H9 (cell line): ENCODE results near the gene ACKR4. TPM values are rescaled to one million over a fixed set of nuclear protein-coding genes. Genes with fewer than 3 reads are reported as not detected.

Source experiments
- DNase-seq: peaks from one replicate; pipeline ENCODE4 v3.0.0-alpha.2; 2017
- H2AFZ ChIP-seq: one replicate; pipeline ENCODE4 v1.6.1; 2013; ENCODE audit warnings: mild to moderate bottlenecking, low read length, control low read depth, moderate library complexity
- H2AK5ac ChIP-seq: 2 replicates; pipeline ENCODE4 v1.6.1; 2013; ENCODE audit warnings: low read length, control low read depth, mixed read lengths; ENCODE audit not compliant: insufficient read length
- H2BK120ac ChIP-seq: one replicate; pipeline ENCODE4 v1.6.1; 2013; ENCODE audit warnings: low read depth, mild to moderate bottlenecking, low read length, control low read depth, inconsistent platforms; ENCODE audit not compliant: poor library complexity, severe bottlenecking
- H2BK12ac ChIP-seq: 2 replicates; pipeline ENCODE4 v1.6.1; 2013; ENCODE audit warnings: low read length, control low read depth, mixed read lengths, low read depth; ENCODE audit not compliant: insufficient read length
- H2BK15ac ChIP-seq: 2 replicates; pipeline ENCODE4 v1.6.1; 2013; ENCODE audit warnings: low read depth, low read length, control low read depth
- H2BK20ac ChIP-seq: one replicate; pipeline ENCODE4 v1.6.1; 2013; ENCODE audit warnings: low read depth, mild to moderate bottlenecking, low read length, control low read depth, inconsistent platforms; ENCODE audit not compliant: poor library complexity, severe bottlenecking
- H2BK5ac ChIP-seq: 2 replicates; pipeline ENCODE4 v1.6.1; 2013; ENCODE audit warnings: low read length, control low read depth, mixed read lengths; ENCODE audit not compliant: insufficient read length
- H3K14ac ChIP-seq: 2 replicates; pipeline ENCODE4 v1.6.1; 2013; ENCODE audit warnings: low read length, control low read depth; ENCODE audit not compliant: insufficient read depth
- H3K18ac ChIP-seq: 2 replicates; pipeline ENCODE4 v1.6.1; 2013; ENCODE audit warnings: low read depth, mild to moderate bottlenecking, mixed read lengths, low read length, control low read depth; ENCODE audit not compliant: insufficient read length
- H3K23ac ChIP-seq: 2 replicates; pipeline ENCODE4 v1.6.1; 2013; ENCODE audit warnings: low read length, control low read depth, mixed read lengths, low read depth; ENCODE audit not compliant: insufficient read length
- H3K23me2 ChIP-seq: 2 replicates; pipeline ENCODE4 v1.6.1; 2013; ENCODE audit warnings: low read depth, mild to moderate bottlenecking, mixed read lengths, low read length, control low read depth; ENCODE audit not compliant: insufficient read length, poor library complexity, severe bottlenecking
- H3K27ac ChIP-seq: 2 replicates; pipeline ENCODE4 v1.5.1; 2013; ENCODE audit warnings: low read length, control low read depth, mixed read lengths, low read depth; ENCODE audit not compliant: insufficient read length
- H3K27me3 ChIP-seq: 2 replicates; pipeline ENCODE4 v1.6.1; 2013; ENCODE audit warnings: low read length, control low read depth, inconsistent platforms; ENCODE audit not compliant: insufficient read depth
- H3K4ac ChIP-seq: 2 replicates; pipeline ENCODE4 v1.6.1; 2013; ENCODE audit warnings: low read depth, mild to moderate bottlenecking, control low read depth, inconsistent platforms, low read length, moderate library complexity
- H3K4me1 ChIP-seq: 2 replicates; pipeline ENCODE4 v1.6.1; 2013; ENCODE audit warnings: low read length, control low read depth, inconsistent platforms; ENCODE audit not compliant: insufficient read depth
- H3K4me2 ChIP-seq: 2 replicates; pipeline ENCODE4 v1.6.1; 2013; ENCODE audit warnings: low read length, control low read depth, mixed read lengths; ENCODE audit not compliant: insufficient read length, insufficient read depth
- H3K56ac ChIP-seq: 2 replicates; pipeline ENCODE4 v1.6.1; 2013; ENCODE audit warnings: low read depth, mild to moderate bottlenecking, mixed read lengths, low read length, control low read depth; ENCODE audit not compliant: insufficient read length
- H3K79me1 ChIP-seq: 2 replicates; pipeline ENCODE4 v1.6.1; 2013; ENCODE audit warnings: low read depth, mild to moderate bottlenecking, moderate library complexity, low read length, control low read depth, inconsistent platforms; ENCODE audit not compliant: insufficient read depth, poor library complexity, severe bottlenecking
- H3K79me2 ChIP-seq: 2 replicates; pipeline ENCODE4 v1.6.1; 2013; ENCODE audit warnings: low read length, control low read depth, inconsistent platforms; ENCODE audit not compliant: insufficient read depth
- H3K9ac ChIP-seq: 2 replicates; pipeline ENCODE4 v1.6.1; 2013; ENCODE audit warnings: low read length, control low read depth, mixed read lengths; ENCODE audit not compliant: insufficient read length; ENCODE audit errors: extremely low read depth
- H3K9me3 ChIP-seq: one replicate; pipeline ENCODE4 v1.6.1; 2013; ENCODE audit warnings: low read depth, low read length, inconsistent platforms; ENCODE audit not compliant: control insufficient read depth
- H3T11ph ChIP-seq: one replicate; pipeline ENCODE4 v1.6.1; 2013; ENCODE audit warnings: mild to moderate bottlenecking, low read length, control low read depth, inconsistent platforms
- H4K20me1 ChIP-seq: one replicate; pipeline ENCODE4 v1.6.1; 2013; ENCODE audit not compliant: control insufficient read depth, insufficient read length, insufficient read depth
- H4K5ac ChIP-seq: 2 replicates; pipeline ENCODE4 v1.6.1; 2013; ENCODE audit warnings: low read depth, mild to moderate bottlenecking, mixed read lengths, low read length, control low read depth; ENCODE audit not compliant: insufficient read length
- H4K8ac ChIP-seq: replicated peaks from 2 replicates; pipeline ENCODE4 v1.6.1; 2013; ENCODE audit warnings: low read length, control low read depth, mixed read lengths, low read depth; ENCODE audit not compliant: insufficient read length
- H4K91ac ChIP-seq: 2 replicates; pipeline ENCODE4 v1.6.1; 2013; ENCODE audit warnings: low read depth, mild to moderate bottlenecking, moderate library complexity, mixed read lengths, low read length, control low read depth; ENCODE audit not compliant: insufficient read length
- H3K27ac Mint-ChIP-seq, 3 experiments: 2 replicates in 2 of 3; 3 replicates in 1 of 3; pipeline ENCODE4 v1.8.0; 2020 to 2021; ENCODE audit warnings: mixed read lengths in 3 of 3, mild to moderate bottlenecking in 1 of 3, moderate library complexity in 1 of 3
- H3K27me3 Mint-ChIP-seq: 2 replicates; pipeline ENCODE4 v1.8.0; 2021; ENCODE audit warnings: low read depth, mild to moderate bottlenecking, moderate library complexity, mixed read lengths
- H3K36me3 Mint-ChIP-seq, 3 experiments: 2 replicates in 2 of 3; 3 replicates in 1 of 3; pipeline ENCODE4 v1.8.0; 2020 to 2021; ENCODE audit warnings: low read depth in 3 of 3, mixed read lengths in 3 of 3; ENCODE audit not compliant: insufficient read depth in 1 of 3
- H3K4me1 Mint-ChIP-seq, 2 experiments: 2 replicates each; pipeline ENCODE4 v1.8.0; 2020; ENCODE audit warnings: mixed read lengths in 2 of 2
- H3K4me3 Mint-ChIP-seq, 2 experiments: 2 replicates in 1 of 2; 3 replicates in 1 of 2; pipeline ENCODE4 v1.8.0; 2020 to 2021; ENCODE audit warnings: mild to moderate bottlenecking in 2 of 2, mixed read lengths in 2 of 2, moderate library complexity in 1 of 2
- H3K9me3 Mint-ChIP-seq, 2 experiments: 2 replicates in 1 of 2; 3 replicates in 1 of 2; pipeline ENCODE4 v1.8.0; 2020; ENCODE audit warnings: mild to moderate bottlenecking in 2 of 2, mixed read lengths in 2 of 2, moderate library complexity in 1 of 2
- CTCF ChIP-seq: fragments of 200-600 bp; sonication (generic); conservative IDR thresholded peaks from 3 replicates; pipeline ENCODE4 v1.8.0; 2021; ENCODE audit warnings: antibody characterized with exemption, mild to moderate bottlenecking
- WGBS: extraction: QIAGEN DNeasy Blood & Tissue Kit; methylation state at CpG from one replicate; pipeline ENCODE4 v1.1.7; 2013; ENCODE audit warnings: missing lambda C conversion rate, low lambda C conversion rate, mixed read lengths; ENCODE audit not compliant: insufficient read length; ENCODE audit errors: extremely low coverage; 5-methylcytosine and 5-hydroxymethylcytosine counted together
- total RNA-seq: library from RNA; stranded (reverse); gene quantifications from 2 replicates; pipeline ENCODE4 v1.2.1, GENCODE V29; 2021

ACKR4 gene
- total RNA-seq, 1 experiment from 2014 or later = not detected

- H3K4me1 ChIP-seq = peaks cover 8% of the 10 kb centered on the region; the same call in 1 of the 2 replicates
- H3K27me3 ChIP-seq = no peaks in the 10 kb centered on the region
- no peak for DNase-seq
- H3K56ac ChIP-seq = no peak overlapping the region
- Mint-ChIP-seq H3K9me3 (no peaks in the 10 kb centered on the region), H3K27ac (peak overlapping the region in 1 of 3 experiments; percentile 14; a peak in 2 of 7 replicates), H3K4me1 (peaks cover 27 to 39% of the 10 kb centered on the region in 2 experiments), H3K27me3 (no peaks in the 10 kb centered on the region), H3K36me3 (peaks cover 0 to 5% (median 0%) of the 10 kb centered on the region in 3 experiments; a peak in 2 of 7 replicates), H3K4me3 (no peak overlapping the region)
- H3K4me2 ChIP-seq = no peak overlapping the region
- H3K4ac ChIP-seq = no peak overlapping the region
- H3T11ph ChIP-seq = no peak overlapping the region
- H3K9me3 ChIP-seq = no peaks in the 10 kb centered on the region
- H3K79me2 ChIP-seq = no peaks in the 10 kb centered on the region
- TF ChIP-seq CTCF = no peak
- H2BK12ac ChIP-seq = no peak overlapping the region
- H4K5ac ChIP-seq = no peak overlapping the region
- H2BK120ac ChIP-seq = no peak overlapping the region
- H3K18ac ChIP-seq = no peak overlapping the region
- no peak overlapping the region for H3K9ac ChIP-seq
- H3K14ac ChIP-seq = no peak overlapping the region
- no peak overlapping the region for H4K91ac ChIP-seq
- no peak overlapping the region for H3K23ac ChIP-seq
- H4K20me1 ChIP-seq = no peaks in the 10 kb centered on the region
- H2BK20ac ChIP-seq = no peak overlapping the region
- no peaks in the 10 kb centered on the region for H3K79me1 ChIP-seq
- no peak overlapping the region for H2BK15ac ChIP-seq
- no peak overlapping the region for H2AK5ac ChIP-seq
- no peaks in the 10 kb centered on the region for H3K23me2 ChIP-seq
- no peak overlapping the region for H2AFZ ChIP-seq
- H3K27ac ChIP-seq = no peak overlapping the region
- no peak overlapping the region for H2BK5ac ChIP-seq
- no peak overlapping the region for H4K8ac ChIP-seq
- no CpG with 5 or more reads among the region's 8 CpGs for WGBS
Measured at GRCh38 chr3:132556508-132557159, 40.4 kb upstream of the ACKR4 start.
